Choroid plexus epithelial cell (primary cell): ENCODE measurements around the gene ETV6.

ENCODE experiments used
- DNase-seq: peaks from one replicate; pipeline ENCODE4 v3.0.0-alpha.2; 2010; ENCODE audit warnings: low read depth
- H3K4me3 ChIP-seq: 2 replicates; pipeline ENCODE4 v1.5.1; 2011; ENCODE audit warnings: low read depth, mild to moderate bottlenecking, control low read depth, low read length, moderate library complexity
- CTCF ChIP-seq: conservative IDR thresholded peaks from 2 replicates; pipeline ENCODE4 v1.5.1; 2011; ENCODE audit warnings: low read depth, mild to moderate bottlenecking, control low read depth, inconsistent platforms, low read length, moderate library complexity

Gene ETV6

GRCh38 chr12:11689591-11690186 is 40.2 kb downstream of the ETV6 start:
- no peak overlapping the region for H3K4me3 ChIP-seq
- TF ChIP-seq CTCF = no peak
- no peak for DNase-seq

- no peak overlapping the region for H3K4me3 ChIP-seq
- no peak for DNase-seq
- TF ChIP-seq CTCF = no peak
Measured at GRCh38 chr12:11693067-11693466, 43.6 kb downstream of the ETV6 start.

GRCh38 chr12:11693601-11694000 is 44.1 kb downstream of the ETV6 start:
- no peak for DNase-seq
- no peak for TF ChIP-seq CTCF
- H3K4me3 ChIP-seq = no peak overlapping the region

GRCh38 chr12:11694528-11694927 is 45.1 kb downstream of the ETV6 start:
- no peak for TF ChIP-seq CTCF
- no peak overlapping the region for H3K4me3 ChIP-seq
- DNase-seq = no peak

- no peak for DNase-seq
- H3K4me3 ChIP-seq = no peak overlapping the region
- TF ChIP-seq CTCF = no peak
Measured at GRCh38 chr12:11695321-11695720, 45.8 kb downstream of the ETV6 start.

- DNase-seq = no peak
- no peak for TF ChIP-seq CTCF
- H3K4me3 ChIP-seq = no peak overlapping the region
Measured at GRCh38 chr12:11696084-11696483, 46.6 kb downstream of the ETV6 start.

- no peak for DNase-seq
- no peak overlapping the region for H3K4me3 ChIP-seq
- TF ChIP-seq CTCF = no peak
Measured at GRCh38 chr12:11697131-11697530, 47.7 kb downstream of the ETV6 start.
